UCSD-AML1 (cell line): ENCODE measurements around the gene MUSTN1.

Experiments used
- DNase-seq: peaks from one replicate; lab custom pipeline; 2025; ENCODE audit not compliant: unreplicated experiment; lab: John Stamatoyannopoulos, UW

Gene MUSTN1

GRCh38 chr3:52834871-52835501 lies at the start of gene MUSTN1:
Gene MUSTN1 (minus strand): TSS chr3:52835019. CDS start chr3:52834948, 71 bp downstream.
- no peak for DNase-seq

GRCh38 chr3:52882377-52882776 lies 47.6 kb upstream of the MUSTN1 start:
- no peak for DNase-seq

GRCh38 chr3:52881871-52882270 lies 47.1 kb upstream of the MUSTN1 start:
- DNase-seq, result no peak

- DNase-seq, result no peak
Observed at GRCh38 chr3:52880474-52880873, 45.7 kb upstream of the MUSTN1 start.

GRCh38 chr3:52880047-52880446 lies 45.2 kb upstream of the MUSTN1 start:
- no peak for DNase-seq

- DNase-seq, result no peak
Observed at GRCh38 chr3:52879581-52879980, 44.8 kb upstream of the MUSTN1 start.

- DNase-seq, result no peak
Observed at GRCh38 chr3:52879090-52879489, 44.3 kb upstream of the MUSTN1 start.

- DNase-seq, result no peak
Observed at GRCh38 chr3:52877085-52877484, 42.3 kb upstream of the MUSTN1 start.

- no peak for DNase-seq
Observed at GRCh38 chr3:52874864-52875587, 40.2 kb upstream of the MUSTN1 start.

- no peak for DNase-seq
Observed at GRCh38 chr3:52874160-52874701, 39.4 kb upstream of the MUSTN1 start.

GRCh38 chr3:52873433-52874159 lies 38.8 kb upstream of the MUSTN1 start:
- no peak for DNase-seq

- DNase-seq, result no peak
Observed at GRCh38 chr3:52872245-52872644, 37.4 kb upstream of the MUSTN1 start.

- no peak for DNase-seq
Observed at GRCh38 chr3:52871761-52872160, 36.9 kb upstream of the MUSTN1 start.

GRCh38 chr3:52870471-52870870 lies 35.7 kb upstream of the MUSTN1 start:
- DNase-seq, result no peak

GRCh38 chr3:52866427-52866826 lies 31.6 kb upstream of the MUSTN1 start:
- DNase-seq, result no peak

GRCh38 chr3:52865994-52866393 lies 31.2 kb upstream of the MUSTN1 start:
- no peak for DNase-seq

GRCh38 chr3:52860424-52860768 lies 25.6 kb upstream of the MUSTN1 start:
- no peak for DNase-seq

- no peak for DNase-seq
Observed at GRCh38 chr3:52859686-52860423, 25.0 kb upstream of the MUSTN1 start.

- DNase-seq, result no peak
Observed at GRCh38 chr3:52857864-52858263, 23.0 kb upstream of the MUSTN1 start.

- no peak for DNase-seq
Observed at GRCh38 chr3:52857133-52857532, 22.3 kb upstream of the MUSTN1 start.

GRCh38 chr3:52856666-52857065 lies 21.8 kb upstream of the MUSTN1 start:
- DNase-seq, result no peak
